GM12878 (cell line): ENCODE measurements around the gene SNN. TPM values are rescaled to one million over a fixed set of nuclear protein-coding genes. Genes with fewer than 3 reads are reported as not detected.

Experiments used
- ATAC-seq: fragments of 200-7000 bp; cut with Tn5 transposase; 3 replicates; pipeline ENCODE4 v1.9.1; 2020; ENCODE audit warnings: mild to moderate bottlenecking, moderate library complexity
- BruUV-seq: library from RNA; stranded (reverse); fragments of 400-500 nt; replicated peaks from 2 replicates; lab custom pipeline; 2021; lab: Mats Ljungman, UMichigan
- CTCF ChIA-PET: fragments of 300-600 bp; sonication (Branson Sonifier 250); formaldehyde crosslinking; extraction: SDS; loops from one replicate; lab custom pipeline; 2021; ENCODE audit warnings: inconsistent platforms; lab: Yijun Ruan, JAX
- POLR2A ChIA-PET: fragments of 350-600 bp; formaldehyde crosslinking; extraction: SDS; loops from one replicate; lab custom pipeline; 2021; ENCODE audit warnings: inconsistent platforms; lab: Charles Lee
- RAD21 ChIA-PET: fragments of 300-600 bp; sonication (Branson Sonifier 250); formaldehyde crosslinking; loops from one replicate; lab custom pipeline; 2023; ENCODE audit warnings: antibody characterized with exemption; ENCODE audit not compliant: unreplicated experiment; lab: Charles Lee
- SMC1A ChIA-PET: fragments of 300-600 bp; sonication (Branson Sonifier 250); formaldehyde crosslinking; loops from one replicate; lab custom pipeline; 2023; ENCODE audit not compliant: unreplicated experiment, uncharacterized antibody; lab: Charles Lee
- DNase-seq: peaks from one replicate; pipeline ENCODE4 v3.0.0-alpha.2; 2011; ENCODE audit warnings: low read depth, low spot score
- FAIRE-seq: peaks from 3 replicates; lab custom pipeline; 2011; peaks lifted over from hg19 to GRCh38; lab: Jason Lieb, UNC
- H2AFZ ChIP-seq: 2 replicates; pipeline ENCODE4 v1.6.0; 2011; ENCODE audit warnings: low read depth, low read length, control low read depth; ENCODE audit not compliant: control insufficient read depth
- H3K27ac ChIP-seq: 2 replicates; pipeline ENCODE4 v1.5.1; 2011; ENCODE audit warnings: control low read depth; ENCODE audit not compliant: control insufficient read depth, insufficient read depth
- H3K27me3 ChIP-seq, 2 experiments: replicated peaks in 1 of 2; 2 replicates each; pipeline versions ENCODE4 v1.6.0 to v1.6.1; 2011; ENCODE audit warnings: low read length in 1 of 2; ENCODE audit not compliant: control insufficient read depth in 2 of 2, insufficient read depth in 2 of 2
- H3K36me3 ChIP-seq, 2 experiments: 2 replicates each; pipeline ENCODE4 v1.5.1; 2011; ENCODE audit warnings: low read length in 1 of 2; ENCODE audit not compliant: control insufficient read depth in 2 of 2, insufficient read depth in 2 of 2
- H3K4me1 ChIP-seq: 2 replicates; pipeline ENCODE4 v1.6.1; 2011; ENCODE audit warnings: mild to moderate bottlenecking, low read length, moderate library complexity, mixed read lengths; ENCODE audit not compliant: control insufficient read depth, insufficient read depth
- H3K4me2 ChIP-seq: 2 replicates; pipeline ENCODE4 v1.6.0; 2011; ENCODE audit warnings: control low read depth; ENCODE audit not compliant: control insufficient read depth, insufficient read depth
- H3K4me3 ChIP-seq: fragments of 200-600 bp; sonication (generic); 2 replicates; pipeline ENCODE4 v1.5.1; 2016
- H3K79me2 ChIP-seq: 2 replicates; pipeline ENCODE4 v1.6.0; 2011; ENCODE audit warnings: low read length; ENCODE audit not compliant: control insufficient read depth, insufficient read depth
- H3K9ac ChIP-seq: 2 replicates; pipeline ENCODE4 v1.8.0; 2011; ENCODE audit warnings: low read length, control low read depth, mixed read lengths; ENCODE audit not compliant: control insufficient read depth, insufficient read depth
- H3K9me3 ChIP-seq: replicated peaks from 3 replicates; pipeline ENCODE4 v1.5.1; 2011; ENCODE audit warnings: mild to moderate bottlenecking, low read length; ENCODE audit not compliant: control insufficient read depth, insufficient read depth
- H4K20me1 ChIP-seq: 2 replicates; pipeline ENCODE4 v1.6.0; 2011; ENCODE audit not compliant: control insufficient read depth, insufficient read depth
- ATF7 ChIP-seq: fragments of 450-650 bp; IDR thresholded peaks from 2 replicates; pipeline ENCODE4 v1.6.1; 2016; ENCODE audit warnings: low read depth, mild to moderate bottlenecking
- EP300 ChIP-seq, 2 experiments: fragments of 150-350 bp in 1 of 2; IDR thresholded peaks; 2 replicates each; pipeline ENCODE4 v1.6.1; 2011 to 2012; ENCODE audit warnings: low read depth in 2 of 2, low read length in 2 of 2, borderline replicate concordance in 1 of 2, improper control_type of control experiment in 1 of 2, inconsistent platforms in 1 of 2; ENCODE audit not compliant: control insufficient read depth in 1 of 2
- HDAC2 ChIP-seq: fragments of 200-600 bp; sonication (generic); IDR thresholded peaks from 2 replicates; pipeline ENCODE4 v1.6.1; 2017
- HSF1 ChIP-seq: fragments of 150-350 bp; IDR thresholded peaks from 2 replicates; pipeline ENCODE4 v1.6.1; 2014; ENCODE audit warnings: mild to moderate bottlenecking, low read depth, low read length
- MYC ChIP-seq: IDR thresholded peaks from 2 replicates; pipeline ENCODE4 v1.6.1; 2011; ENCODE audit warnings: mild to moderate bottlenecking, low read length, moderate library complexity, inconsistent platforms; ENCODE audit not compliant: insufficient read depth, insufficient replicate concordance, insufficient read length, severe bottlenecking
- RUNX3 ChIP-seq: IDR thresholded peaks from 2 replicates; pipeline ENCODE4 v1.6.1; 2012; ENCODE audit warnings: low read length, inconsistent platforms
- SMC3 ChIP-seq: IDR thresholded peaks from 2 replicates; pipeline ENCODE4 v1.6.1; 2011; ENCODE audit warnings: low read length, improper control_type of control experiment, borderline replicate concordance
- WGBS: methylation state at CpG from one replicate; pipeline ENCODE4 v1.1.6; 2016; ENCODE audit warnings: low lambda C conversion rate; ENCODE audit not compliant: insufficient replicate concordance, insufficient coverage; ENCODE audit errors: missing lambda C conversion rate; 5-methylcytosine and 5-hydroxymethylcytosine counted together
- in situ Hi-C: fragments of 300-500 bp; cut with MboI; formaldehyde crosslinking; loops from 9 replicates; pipeline ENCODE4 v1.14.3; 2018; ENCODE audit warnings: mixed read lengths
- intact Hi-C: fragments of 100-400 bp; cut with micrococcal nuclease; formaldehyde crosslinking; loops from one replicate; pipeline ENCODE4 v1.14.2; 2022; ENCODE audit not compliant: unreplicated experiment
- polyA plus RNA-seq, 11 experiments: library from polyadenylated mRNA; depleted of rRNA in 4 of 11; unstranded in 6 of 11; stranded (reverse) in 5 of 11; fragments of >200 nt; fragmentation: Nextera tagmentation in 4 of 11; fragmentation: Illumina TruSeq in 1 of 11; extraction: Ambion mirVana in 4 of 11; extraction: Trizol in 1 of 11; gene quantifications; 1 replicate in 1 of 11; 2 replicates in 10 of 11; pipeline versions ENCODE4 v1.2.1 to v1.2.3, GENCODE V29; 2011 to 2016; ENCODE audit warnings: inconsistent platforms in 2 of 11, missing spikeins in 2 of 11, low read depth in 1 of 11
- total RNA-seq, 4 experiments: library from RNA; depleted of rRNA in 3 of 4; stranded (reverse); fragments of >200 nt in 3 of 4; fragmentation: Illumina TruSeq in 1 of 4; extraction: Trizol in 1 of 4; gene quantifications; 2 replicates each; pipeline versions ENCODE4 v1.2.1 to v1.2.3, GENCODE V29; 2013 to 2021
- TF ChIP-seq, protein P1 (sequence below): fragments of 450-650 bp; IDR thresholded peaks from 2 replicates; pipeline ENCODE4 v1.6.1; 2017; ENCODE audit warnings: mild to moderate bottlenecking, low read depth, inconsistent platforms; ENCODE audit not compliant: poor library complexity, severe bottlenecking
- TF ChIP-seq, protein P2 (sequence below): fragments of 450-650 bp; conservative IDR thresholded peaks from 2 replicates; pipeline ENCODE4 v1.6.1; 2017; ENCODE audit warnings: mild to moderate bottlenecking, moderate library complexity

SNN gene
- total and polyA plus RNA-seq, 10 of the 15 experiments (the other 5 are each of a cell fraction or from before 2014, with no cell fraction given), result 2.2 to 43.4 (median 27.8) TPM

- no peak for TF ChIP-seq MYC
- TF ChIP-seq HDAC2, result 0 out of 2 replicates have a peak, but pooled peaks have one; percentile 8
- TF ChIP-seq, protein P1, sequence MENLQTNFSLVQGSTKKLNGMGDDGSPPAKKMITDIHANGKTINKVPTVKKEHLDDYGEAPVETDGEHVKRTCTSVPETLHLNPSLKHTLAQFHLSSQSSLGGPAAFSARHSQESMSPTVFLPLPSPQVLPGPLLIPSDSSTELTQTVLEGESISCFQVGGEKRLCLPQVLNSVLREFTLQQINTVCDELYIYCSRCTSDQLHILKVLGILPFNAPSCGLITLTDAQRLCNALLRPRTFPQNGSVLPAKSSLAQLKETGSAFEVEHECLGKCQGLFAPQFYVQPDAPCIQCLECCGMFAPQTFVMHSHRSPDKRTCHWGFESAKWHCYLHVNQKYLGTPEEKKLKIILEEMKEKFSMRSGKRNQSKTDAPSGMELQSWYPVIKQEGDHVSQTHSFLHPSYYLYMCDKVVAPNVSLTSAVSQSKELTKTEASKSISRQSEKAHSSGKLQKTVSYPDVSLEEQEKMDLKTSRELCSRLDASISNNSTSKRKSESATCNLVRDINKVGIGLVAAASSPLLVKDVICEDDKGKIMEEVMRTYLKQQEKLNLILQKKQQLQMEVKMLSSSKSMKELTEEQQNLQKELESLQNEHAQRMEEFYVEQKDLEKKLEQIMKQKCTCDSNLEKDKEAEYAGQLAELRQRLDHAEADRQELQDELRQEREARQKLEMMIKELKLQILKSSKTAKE, result peak; percentile 91
Measured at GRCh38 chr16:11669380-11670146, 1.3 kb downstream of the SNN start (continued).

- peak overlapping the region; percentile 57 for H3K9ac ChIP-seq
- BruUV-seq, result no TSS peak
- H3K9me3 ChIP-seq, result no peaks in the 10 kb centered on the region
- in situ Hi-C loops, result loop anchor here (25.0 kb wide), 1 partner anchor 708 kb away; no protein-coding TSS in a partner anchor
- H3K79me2 ChIP-seq, result peaks cover 48% of the 10 kb centered on the region
- CTCF ChIA-PET, result interaction anchor here (0.8 to 1.8 kb wide), 7 partner anchors 9 to 127 kb away, joined by 3 to 12 read pairs (median 6); no protein-coding TSS in a partner anchor
- DNase-seq, result peak; percentile 46
- peak overlapping the region; percentile 59 for H3K4me3 ChIP-seq
- ATAC-seq, result peak; percentile 68
- POLR2A ChIA-PET, result interaction anchor here (1.0 to 7.1 kb wide), 9 partner anchors 10 to 128 kb away, joined by 3 to 75 read pairs (median 6); partner anchors contain the start of genes LITAF and ZC3H7A
- peak overlapping the region; percentile 93 for H3K4me2 ChIP-seq
- RAD21 ChIA-PET, result interaction anchor here (0.5 to 3.1 kb wide), 18 partner anchors 8 to 264 kb away, joined by 3 to 34 read pairs (median 4); partner anchors contain the start of genes LITAF, TXNDC11 and ZC3H7A
- peaks cover 0 to 1% of the 10 kb centered on the region in 2 experiments; a peak in 1 of 4 replicates for H3K36me3 ChIP-seq
- peaks cover 7% of the 10 kb centered on the region for H4K20me1 ChIP-seq
- SMC1A ChIA-PET, result interaction anchor here (0.7 to 4.8 kb wide), 8 partner anchors 8 to 112 kb away, joined by 4 to 43 read pairs (median 6); no protein-coding TSS in a partner anchor
- no peaks in the 10 kb centered on the region for H3K27me3 ChIP-seq
- H3K4me1 ChIP-seq, result peaks cover 42% of the 10 kb centered on the region
- H2AFZ ChIP-seq, result no peak overlapping the region
- intact Hi-C loops, result loop anchor here (5.0 kb wide), 1 partner anchor 88 kb away; no protein-coding TSS in a partner anchor
- FAIRE-seq, result peak; percentile 98
- 23% methylated on average over 27 of the region's 27 CpGs for WGBS
- H3K27ac ChIP-seq, result peak overlapping the region; percentile 88
- TF ChIP-seq ATF7 (peak; percentile 92), SMC3 (no peak), MYC (no peak), HSF1 (no peak), EP300 (IDR thresholded peaks at IDR 0.05; ENCODE audit: borderline replicate concordance in 1 of 2, control insufficient read depth in 1 of 2, low read depth in 2 of 2, low read length in 2 of 2) (0 out of 4 replicates have a peak, but pooled peaks of 1 of the 2 experiments have one; percentile 42), RUNX3 (peak; percentile 80)
- TF ChIP-seq, protein P2, sequence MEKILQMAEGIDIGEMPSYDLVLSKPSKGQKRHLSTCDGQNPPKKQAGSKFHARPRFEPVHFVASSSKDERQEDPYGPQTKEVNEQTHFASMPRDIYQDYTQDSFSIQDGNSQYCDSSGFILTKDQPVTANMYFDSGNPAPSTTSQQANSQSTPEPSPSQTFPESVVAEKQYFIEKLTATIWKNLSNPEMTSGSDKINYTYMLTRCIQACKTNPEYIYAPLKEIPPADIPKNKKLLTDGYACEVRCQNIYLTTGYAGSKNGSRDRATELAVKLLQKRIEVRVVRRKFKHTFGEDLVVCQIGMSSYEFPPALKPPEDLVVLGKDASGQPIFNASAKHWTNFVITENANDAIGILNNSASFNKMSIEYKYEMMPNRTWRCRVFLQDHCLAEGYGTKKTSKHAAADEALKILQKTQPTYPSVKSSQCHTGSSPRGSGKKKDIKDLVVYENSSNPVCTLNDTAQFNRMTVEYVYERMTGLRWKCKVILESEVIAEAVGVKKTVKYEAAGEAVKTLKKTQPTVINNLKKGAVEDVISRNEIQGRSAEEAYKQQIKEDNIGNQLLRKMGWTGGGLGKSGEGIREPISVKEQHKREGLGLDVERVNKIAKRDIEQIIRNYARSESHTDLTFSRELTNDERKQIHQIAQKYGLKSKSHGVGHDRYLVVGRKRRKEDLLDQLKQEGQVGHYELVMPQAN, result 0 out of 2 replicates have a peak, but pooled peaks have one; percentile 20
Measured at GRCh38 chr16:11670171-11671131, 2.2 kb downstream of the SNN start.
